ENCODE results near the gene AKT1.

DNA sequence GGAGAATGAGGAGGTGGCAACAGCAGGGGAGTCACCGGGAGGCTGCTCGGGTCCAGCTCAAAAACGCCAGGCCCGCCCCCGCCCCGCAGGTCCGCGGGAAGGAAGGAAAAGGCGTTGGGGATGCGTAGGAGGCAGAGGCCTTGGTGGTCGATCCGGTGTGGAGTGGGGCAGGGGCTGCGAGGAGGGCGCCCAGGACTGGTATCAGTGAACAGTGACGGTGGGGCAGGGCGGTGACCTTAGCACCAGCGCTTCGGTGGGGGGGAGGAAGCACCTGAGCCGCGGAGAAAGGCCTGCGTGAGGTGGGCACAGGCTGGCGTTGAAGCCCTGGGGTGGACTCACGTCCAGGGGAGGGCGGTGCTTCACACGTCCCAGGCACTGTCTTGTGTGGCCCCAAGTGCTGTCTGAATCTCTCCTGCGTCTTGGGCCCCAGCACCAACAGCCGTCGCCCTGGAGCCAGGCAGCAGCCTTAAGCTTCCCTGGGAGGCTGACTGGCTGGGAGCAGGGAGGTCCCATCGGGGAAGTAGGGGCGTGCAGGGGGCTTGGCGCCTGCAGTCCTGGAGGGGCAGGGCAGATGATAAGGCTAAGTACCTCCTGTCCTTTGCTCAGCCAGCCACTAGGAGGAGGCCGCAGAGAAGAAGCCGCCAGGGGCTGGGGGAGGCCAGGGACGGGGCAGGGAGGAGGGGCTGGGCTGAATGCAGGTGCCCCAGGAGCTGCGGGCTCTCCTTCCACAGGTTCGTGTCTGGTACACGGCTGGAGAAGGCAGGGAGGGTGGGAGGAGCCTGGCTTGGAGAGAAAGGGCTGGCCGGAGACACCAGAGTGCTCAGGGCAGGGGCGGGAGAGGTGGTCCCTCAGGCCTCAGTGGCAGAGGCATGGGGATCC lies 31.9 kb upstream of the AKT1 start:
- no peak for TF ChIP-seq YY1 (IDR thresholded peaks at IDR 0.05)
- TF ChIP-seq, protein P1, sequence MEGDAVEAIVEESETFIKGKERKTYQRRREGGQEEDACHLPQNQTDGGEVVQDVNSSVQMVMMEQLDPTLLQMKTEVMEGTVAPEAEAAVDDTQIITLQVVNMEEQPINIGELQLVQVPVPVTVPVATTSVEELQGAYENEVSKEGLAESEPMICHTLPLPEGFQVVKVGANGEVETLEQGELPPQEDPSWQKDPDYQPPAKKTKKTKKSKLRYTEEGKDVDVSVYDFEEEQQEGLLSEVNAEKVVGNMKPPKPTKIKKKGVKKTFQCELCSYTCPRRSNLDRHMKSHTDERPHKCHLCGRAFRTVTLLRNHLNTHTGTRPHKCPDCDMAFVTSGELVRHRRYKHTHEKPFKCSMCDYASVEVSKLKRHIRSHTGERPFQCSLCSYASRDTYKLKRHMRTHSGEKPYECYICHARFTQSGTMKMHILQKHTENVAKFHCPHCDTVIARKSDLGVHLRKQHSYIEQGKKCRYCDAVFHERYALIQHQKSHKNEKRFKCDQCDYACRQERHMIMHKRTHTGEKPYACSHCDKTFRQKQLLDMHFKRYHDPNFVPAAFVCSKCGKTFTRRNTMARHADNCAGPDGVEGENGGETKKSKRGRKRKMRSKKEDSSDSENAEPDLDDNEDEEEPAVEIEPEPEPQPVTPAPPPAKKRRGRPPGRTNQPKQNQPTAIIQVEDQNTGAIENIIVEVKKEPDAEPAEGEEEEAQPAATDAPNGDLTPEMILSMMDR (IDR thresholded peaks at IDR 0.05; ENCODE audit: low read depth, low read length, missing input control): peak; percentile 37
- TF ChIP-seq EGR1 (IDR thresholded peaks at IDR 0.05; ENCODE audit: low read depth in 2 of 2): no peak
- TF ChIP-seq JUND (IDR thresholded peaks at IDR 0.05): no peak
- TF ChIP-seq, protein P2, sequence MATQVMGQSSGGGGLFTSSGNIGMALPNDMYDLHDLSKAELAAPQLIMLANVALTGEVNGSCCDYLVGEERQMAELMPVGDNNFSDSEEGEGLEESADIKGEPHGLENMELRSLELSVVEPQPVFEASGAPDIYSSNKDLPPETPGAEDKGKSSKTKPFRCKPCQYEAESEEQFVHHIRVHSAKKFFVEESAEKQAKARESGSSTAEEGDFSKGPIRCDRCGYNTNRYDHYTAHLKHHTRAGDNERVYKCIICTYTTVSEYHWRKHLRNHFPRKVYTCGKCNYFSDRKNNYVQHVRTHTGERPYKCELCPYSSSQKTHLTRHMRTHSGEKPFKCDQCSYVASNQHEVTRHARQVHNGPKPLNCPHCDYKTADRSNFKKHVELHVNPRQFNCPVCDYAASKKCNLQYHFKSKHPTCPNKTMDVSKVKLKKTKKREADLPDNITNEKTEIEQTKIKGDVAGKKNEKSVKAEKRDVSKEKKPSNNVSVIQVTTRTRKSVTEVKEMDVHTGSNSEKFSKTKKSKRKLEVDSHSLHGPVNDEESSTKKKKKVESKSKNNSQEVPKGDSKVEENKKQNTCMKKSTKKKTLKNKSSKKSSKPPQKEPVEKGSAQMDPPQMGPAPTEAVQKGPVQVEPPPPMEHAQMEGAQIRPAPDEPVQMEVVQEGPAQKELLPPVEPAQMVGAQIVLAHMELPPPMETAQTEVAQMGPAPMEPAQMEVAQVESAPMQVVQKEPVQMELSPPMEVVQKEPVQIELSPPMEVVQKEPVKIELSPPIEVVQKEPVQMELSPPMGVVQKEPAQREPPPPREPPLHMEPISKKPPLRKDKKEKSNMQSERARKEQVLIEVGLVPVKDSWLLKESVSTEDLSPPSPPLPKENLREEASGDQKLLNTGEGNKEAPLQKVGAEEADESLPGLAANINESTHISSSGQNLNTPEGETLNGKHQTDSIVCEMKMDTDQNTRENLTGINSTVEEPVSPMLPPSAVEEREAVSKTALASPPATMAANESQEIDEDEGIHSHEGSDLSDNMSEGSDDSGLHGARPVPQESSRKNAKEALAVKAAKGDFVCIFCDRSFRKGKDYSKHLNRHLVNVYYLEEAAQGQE (IDR thresholded peaks at IDR 0.05): no peak
- TF ChIP-seq, protein P3, sequence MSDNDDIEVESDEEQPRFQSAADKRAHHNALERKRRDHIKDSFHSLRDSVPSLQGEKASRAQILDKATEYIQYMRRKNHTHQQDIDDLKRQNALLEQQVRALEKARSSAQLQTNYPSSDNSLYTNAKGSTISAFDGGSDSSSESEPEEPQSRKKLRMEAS (IDR thresholded peaks at IDR 0.05): no peak
- TF ChIP-seq FOXA1 (IDR thresholded peaks at IDR 0.05): no peak
- peak in 1 of 2 donors; percentile 68 for TF ChIP-seq RAD21 (IDR thresholded peaks at IDR 0.05)
- TF ChIP-seq TAF1 (conservative IDR thresholded peaks at IDR 0.05): no peak
- peak; percentile 4 for TF ChIP-seq SP1 (IDR thresholded peaks at IDR 0.05)
- no peak for TF ChIP-seq NR2F2 (IDR thresholded peaks at IDR 0.05)
- TF ChIP-seq RXRA (IDR thresholded peaks at IDR 0.05): no peak

Data from liver (tissue), 3 donors.